ENCODE measurements around the gene NOL6. TPM values are rescaled to one million over a fixed set of nuclear protein-coding genes. Genes with fewer than 3 reads are reported as not detected.
A peak's percentile ranks its signal among the peaks of the same experiment; 100 is the strongest.
"Not testable (repeated sequence)": the region's sequence is repeated elsewhere in the genome, so short reads cannot be mapped to it uniquely, and the experiment has no call there.

Gene NOL6
- total and polyA plus RNA-seq, 9 of the 15 experiments (the other 6 are each of a cell fraction or from before 2014, with no cell fraction given) = 7.7 to 58.9 (median 27.0) TPM

DNA sequence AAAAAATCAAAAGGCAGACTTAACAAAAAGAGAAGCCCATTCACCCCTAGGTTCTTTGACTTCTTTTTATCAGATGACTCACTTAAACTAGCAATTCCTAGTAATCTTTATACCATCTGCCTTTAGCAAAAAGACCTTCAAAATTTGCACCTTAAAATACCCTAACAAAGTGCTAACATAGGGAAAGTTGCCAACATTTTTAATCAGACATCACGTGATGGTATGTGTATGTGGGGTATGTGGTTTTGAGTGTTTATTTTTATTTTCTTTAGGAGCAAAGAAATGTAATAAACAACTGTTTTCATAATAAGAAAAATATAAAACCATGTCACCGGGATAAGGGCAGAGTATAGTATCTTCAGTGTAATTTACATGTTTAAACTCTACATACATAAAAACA, 20.1 kb upstream of the NOL6 start:
- H3K4me1 ChIP-seq (replicated peaks in 1 of 2; ENCODE audit: control insufficient read depth in 2 of 2, insufficient read depth in 2 of 2, low read length in 2 of 2); BruUV-seq (replicated peaks); H4K20me1 ChIP-seq (replicated peaks; ENCODE audit: control insufficient read depth, insufficient read depth, low read length); H3K4me2 ChIP-seq (ENCODE audit: insufficient read depth, low read length); in situ Hi-C loops (cut with MboI); H3K9ac ChIP-seq (ENCODE audit: insufficient read depth in 1 of 2, low read depth in 2 of 2, low read length in 2 of 2); CTCF ChIA-PET (ENCODE audit: low intra/inter-chr PET ratio); H2AFZ ChIP-seq (ENCODE audit: low read depth, low read length); H3K4me3 ChIP-seq; H3K9me3 ChIP-seq (replicated peaks; ENCODE audit: control insufficient read depth, insufficient read depth, low read depth, low read length); H3K9me1 ChIP-seq (ENCODE audit: control insufficient read depth, insufficient read depth, low read length); H3K27ac ChIP-seq (ENCODE audit: extremely low read depth, low read depth, low read length); intact Hi-C loops (cut with micrococcal nuclease); H3K27me3 ChIP-seq (ENCODE audit: control insufficient read depth in 2 of 2, insufficient read depth in 2 of 2, low read length in 2 of 2); H3K36me3 ChIP-seq (ENCODE audit: control insufficient read depth, insufficient read depth, low read length); ATAC-seq; H3K79me2 ChIP-seq (ENCODE audit: control insufficient read depth, insufficient read depth, low read length); TF ChIP-seq TOE1 (CRISPR knock-in tag; IDR thresholded peaks at IDR 0.05; ENCODE audit: borderline replicate concordance, low read depth): not testable (repeated sequence)
- FAIRE-seq (peak; percentile 23), DNase-seq (ENCODE audit: extremely low read depth in 1 of 4, low spot score in 3 of 4) (peak in 1 of 4 experiments; percentile 13)
- 0% methylated on average over 2 of the region's 2 CpGs for WGBS (ENCODE audit: insufficient coverage, low coverage, missing lambda C conversion rate)
- POLR2A ChIA-PET = interaction anchor here (1.0 kb wide), 1 partner anchor 19 kb away, joined by 6 read pairs; the partner anchor contains the start of gene NOL6
- TF ChIP-seq NFIC (IDR thresholded peaks at IDR 0.05) (peak; percentile 43; the same call in 1 of the 2 replicates), ARID1B (IDR thresholded peaks at IDR 0.05) (peak; percentile 46; the same call in 1 of the 2 replicates), SMARCE1 (IDR thresholded peaks at IDR 0.05) (peak; percentile 55), SMARCA4 (IDR thresholded peaks at IDR 0.05) (0 out of 2 replicates have a peak, but pooled peaks have one; percentile 33), RAD51 (IDR thresholded peaks at IDR 0.05; ENCODE audit: borderline replicate concordance, low read depth) (peak; percentile 75), FOSL1 (tag; conservative IDR thresholded peaks at IDR 0.05) (0 out of 2 replicates have a peak, but pooled peaks have one; percentile 31), TOE1 (IDR thresholded peaks at IDR 0.05; ENCODE audit: borderline replicate concordance) (peak; percentile 80)
- TF ChIP-seq, protein P1, sequence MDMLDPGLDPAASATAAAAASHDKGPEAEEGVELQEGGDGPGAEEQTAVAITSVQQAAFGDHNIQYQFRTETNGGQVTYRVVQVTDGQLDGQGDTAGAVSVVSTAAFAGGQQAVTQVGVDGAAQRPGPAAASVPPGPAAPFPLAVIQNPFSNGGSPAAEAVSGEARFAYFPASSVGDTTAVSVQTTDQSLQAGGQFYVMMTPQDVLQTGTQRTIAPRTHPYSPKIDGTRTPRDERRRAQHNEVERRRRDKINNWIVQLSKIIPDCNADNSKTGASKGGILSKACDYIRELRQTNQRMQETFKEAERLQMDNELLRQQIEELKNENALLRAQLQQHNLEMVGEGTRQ (CRISPR knock-in tag; IDR thresholded peaks at IDR 0.05) = peak; percentile 44; the same call in 1 of the 2 replicates
- TF ChIP-seq, protein P2, sequence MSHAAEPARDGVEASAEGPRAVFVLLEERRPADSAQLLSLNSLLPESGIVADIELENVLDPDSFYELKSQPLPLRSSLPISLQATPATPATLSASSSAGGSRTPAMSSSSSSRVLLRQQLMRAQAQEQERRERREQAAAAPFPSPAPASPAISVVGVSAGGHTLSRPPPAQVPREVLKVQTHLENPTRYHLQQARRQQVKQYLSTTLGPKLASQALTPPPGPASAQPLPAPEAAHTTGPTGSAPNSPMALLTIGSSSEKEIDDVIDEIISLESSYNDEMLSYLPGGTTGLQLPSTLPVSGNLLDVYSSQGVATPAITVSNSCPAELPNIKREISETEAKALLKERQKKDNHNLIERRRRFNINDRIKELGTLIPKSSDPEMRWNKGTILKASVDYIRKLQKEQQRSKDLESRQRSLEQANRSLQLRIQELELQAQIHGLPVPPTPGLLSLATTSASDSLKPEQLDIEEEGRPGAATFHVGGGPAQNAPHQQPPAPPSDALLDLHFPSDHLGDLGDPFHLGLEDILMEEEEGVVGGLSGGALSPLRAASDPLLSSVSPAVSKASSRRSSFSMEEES (CRISPR knock-in tag; IDR thresholded peaks at IDR 0.05) = peak; percentile 93
